NCI-H510A treated with DMSO at 0.1 percent for 48 hours (cell line): Measurements from ENCODE around the gene IQCK.
"Not testable (repeated sequence)": the region's sequence is repeated elsewhere in the genome, so short reads cannot be mapped to it uniquely, and the experiment has no call there.

Experiments used
- DNase-seq: peaks from one replicate; lab custom pipeline; 2025; lab: John Stamatoyannopoulos, UW

Gene IQCK, protein sequence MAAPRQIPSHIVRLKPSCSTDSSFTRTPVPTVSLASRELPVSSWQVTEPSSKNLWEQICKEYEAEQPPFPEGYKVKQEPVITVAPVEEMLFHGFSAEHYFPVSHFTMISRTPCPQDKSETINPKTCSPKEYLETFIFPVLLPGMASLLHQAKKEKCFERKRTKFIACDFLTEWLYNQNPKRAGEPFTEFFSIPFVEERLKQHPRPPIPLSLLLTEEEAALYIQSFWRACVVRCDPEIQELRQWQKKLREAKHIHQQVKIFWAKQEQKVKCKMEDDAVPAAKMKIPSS

DNA sequence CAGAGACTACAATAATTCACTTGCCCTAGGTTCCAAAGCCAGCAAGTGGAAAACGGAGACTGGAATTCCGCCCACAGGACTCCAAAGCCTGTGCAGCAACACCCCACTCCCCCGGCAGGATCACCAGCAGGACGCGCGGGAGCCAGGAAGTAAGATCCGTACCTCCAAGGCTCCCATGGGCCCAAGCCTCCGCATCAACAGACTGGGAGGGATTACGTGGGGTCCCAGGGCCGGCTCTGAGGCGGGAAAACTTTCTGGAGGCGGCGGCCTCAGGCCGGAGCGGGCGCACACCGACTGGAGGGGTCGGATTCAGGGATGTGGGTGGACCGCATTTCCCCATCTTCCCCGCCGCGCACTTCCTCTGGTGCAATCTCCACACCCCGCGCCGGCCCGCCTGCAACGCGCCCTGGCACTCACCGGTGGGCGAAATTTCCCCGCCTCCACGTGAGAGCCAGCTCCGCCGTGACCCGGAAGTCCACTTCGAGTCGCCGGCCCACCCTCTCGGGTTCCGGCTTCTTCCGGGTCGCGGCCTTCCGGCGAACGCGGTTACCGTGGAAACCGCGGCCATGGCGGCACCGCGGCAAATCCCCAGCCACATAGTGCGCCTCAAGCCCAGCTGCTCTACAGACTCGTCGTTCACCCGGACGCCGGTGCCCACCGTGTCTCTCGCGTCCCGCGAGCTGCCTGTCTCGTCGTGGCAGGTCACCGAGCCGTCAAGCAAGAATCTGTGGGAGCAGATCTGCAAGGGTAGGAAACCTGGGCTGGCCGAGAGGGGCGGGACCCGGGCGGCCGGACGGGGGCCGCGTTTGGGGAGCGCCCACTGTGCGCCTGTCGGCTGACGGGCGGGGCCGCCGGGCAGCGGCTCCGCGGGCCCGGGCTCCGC, at the start of gene IQCK, which contains the start of gene KNOP1:
TSS of gene IQCK (plus strand) at position 531 of the 883 bp plus-strand sequence. CDS start at position 567, 36 bp downstream.
TSS of gene KNOP1 (minus strand) at position 487 of the 883 bp plus-strand sequence. CDS start 3,192 bp downstream, outside the sequence.
- peak; percentile 87 for DNase-seq

DNA sequence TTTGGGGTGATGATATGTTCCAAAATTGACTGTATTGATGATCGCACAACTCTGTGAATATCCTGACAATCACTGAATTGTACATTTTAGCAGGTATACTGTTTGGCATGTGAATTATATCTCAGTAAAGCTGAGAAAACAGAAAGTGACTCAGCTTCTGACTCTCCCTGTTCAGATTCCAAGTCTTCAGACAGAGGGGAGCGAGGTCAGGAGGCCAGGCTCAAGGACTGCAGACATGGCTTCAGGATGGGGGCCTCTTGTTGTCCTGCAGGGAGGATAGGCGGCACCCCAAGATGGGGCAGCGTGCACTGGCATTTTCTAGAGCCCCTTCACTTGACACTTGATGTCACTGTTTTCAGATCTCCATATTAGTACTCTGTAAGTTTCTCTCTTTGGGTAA, 45.7 kb upstream of the IQCK start:
- no peak for DNase-seq

DNA sequence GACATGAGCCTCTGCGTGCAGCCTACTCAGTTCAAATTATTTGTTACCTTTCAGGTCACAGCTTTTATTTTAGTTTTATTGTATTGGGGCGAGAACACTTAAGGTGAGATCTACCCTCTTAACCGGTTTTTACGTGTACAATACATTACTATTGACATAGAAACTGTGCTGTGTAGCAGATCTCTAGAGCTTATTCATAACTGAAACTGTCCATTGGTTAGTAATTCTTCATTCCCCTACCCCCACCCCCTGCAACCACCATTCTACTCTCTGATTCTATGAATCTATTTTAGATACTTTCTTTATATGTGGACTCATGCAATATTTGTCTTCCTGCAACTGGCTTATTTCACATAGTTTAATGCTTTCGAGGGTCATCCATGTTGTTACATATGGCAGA, 43.6 kb upstream of the IQCK start:
- no peak for DNase-seq

DNA sequence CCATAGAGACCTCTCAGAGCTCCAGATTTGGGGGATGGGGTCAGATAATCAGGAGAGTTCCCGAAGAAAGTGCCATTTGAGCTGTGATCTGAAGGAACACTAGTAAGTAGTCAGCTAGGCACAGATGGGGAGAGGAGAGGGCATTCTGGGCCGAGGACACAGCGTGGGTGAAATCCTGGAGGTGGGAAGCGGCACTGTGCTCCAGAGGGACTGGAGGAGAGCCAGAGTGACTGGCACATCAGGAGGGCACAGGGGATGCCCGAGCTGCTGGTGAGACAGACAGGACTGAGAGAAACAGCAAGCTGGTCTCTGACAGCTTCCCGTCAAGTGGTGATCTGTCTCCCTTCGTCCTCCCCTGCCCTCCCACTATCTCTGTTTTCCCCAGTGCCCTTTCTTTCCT, 40.7 kb upstream of the IQCK start:
- no peak for DNase-seq

DNA sequence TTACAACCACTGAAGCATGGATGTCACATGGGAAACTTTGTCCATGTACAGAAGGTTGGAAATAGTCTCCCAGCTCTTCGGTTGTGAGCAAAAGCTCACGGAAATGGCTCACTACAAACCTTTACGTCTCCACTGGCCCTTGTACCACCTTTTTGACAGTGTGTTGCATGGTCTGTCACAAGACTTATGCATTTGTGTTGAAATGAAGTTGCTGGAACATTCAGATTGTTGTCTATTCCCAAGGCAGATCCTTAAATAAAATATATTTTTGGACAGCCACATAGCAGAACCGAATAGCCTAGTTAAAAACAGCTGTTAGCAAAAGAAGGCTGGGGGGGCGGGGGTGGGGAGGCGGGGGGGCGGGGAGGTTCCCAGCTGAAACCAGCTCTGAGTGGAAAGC, 39.3 kb upstream of the IQCK start:
- DNase-seq = no peak

DNA sequence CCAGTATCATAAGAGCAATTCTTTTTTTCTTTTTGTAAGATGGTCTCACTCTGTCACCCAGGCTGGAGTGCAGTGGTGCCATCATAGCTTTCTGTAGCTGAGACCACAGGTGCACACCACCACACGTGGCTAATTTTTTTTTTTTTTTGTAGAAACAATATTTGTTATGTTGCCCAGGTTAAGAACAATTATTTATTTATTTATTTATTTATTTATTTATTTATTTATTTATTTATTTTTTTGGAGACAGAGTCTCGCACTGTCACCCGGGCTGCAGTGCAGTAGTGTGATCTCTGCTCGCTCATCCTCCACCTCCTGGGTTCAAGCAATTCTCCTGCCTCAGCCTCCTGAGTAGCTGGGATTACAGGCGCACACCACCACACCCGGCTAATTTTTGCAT, 38.8 kb upstream of the IQCK start:
- not testable (repeated sequence) for DNase-seq

DNA sequence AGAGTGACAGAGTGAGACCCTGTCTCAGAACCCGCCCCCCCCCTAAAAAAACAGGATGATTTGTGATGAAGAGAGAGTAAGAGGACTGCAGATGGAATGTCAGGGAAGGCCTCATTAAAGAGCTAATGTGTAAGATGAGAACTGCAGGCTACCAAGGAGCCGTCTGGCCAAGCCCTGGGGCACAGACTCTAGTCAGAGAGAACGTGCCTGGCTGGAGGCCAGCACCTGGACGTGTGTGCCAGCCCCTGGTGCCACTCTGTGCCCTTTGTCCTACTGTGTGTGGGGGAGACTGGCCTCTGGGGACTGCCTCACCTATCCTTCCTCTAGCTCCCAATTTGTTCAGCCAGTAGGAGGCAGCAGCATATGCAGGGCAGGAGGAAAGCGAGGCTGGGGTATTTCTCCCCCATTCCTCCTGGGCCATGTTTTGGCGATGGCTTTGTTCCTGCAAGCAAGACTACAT, 37.2 kb upstream of the IQCK start:
- DNase-seq = no peak

DNA sequence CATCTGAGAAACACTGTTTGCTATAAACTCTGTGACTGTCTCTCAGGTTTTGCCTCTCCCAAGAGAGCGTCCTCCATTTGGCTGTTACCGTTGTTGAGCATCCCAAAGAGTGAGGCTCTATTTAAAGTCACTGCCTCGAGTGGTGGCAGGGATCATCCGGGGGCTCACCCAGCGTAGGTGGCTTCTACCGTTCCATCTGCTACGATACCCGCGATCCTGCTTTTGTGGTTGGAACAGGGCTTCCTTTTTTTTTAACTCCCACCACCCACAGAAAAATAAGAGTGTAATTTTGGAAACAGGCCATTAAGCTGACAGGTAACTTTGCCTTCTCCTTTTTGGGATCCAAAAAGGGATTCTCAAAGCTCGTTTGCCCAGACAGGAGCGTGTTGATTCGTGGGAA, 36.4 kb upstream of the IQCK start:
- DNase-seq = no peak

DNA sequence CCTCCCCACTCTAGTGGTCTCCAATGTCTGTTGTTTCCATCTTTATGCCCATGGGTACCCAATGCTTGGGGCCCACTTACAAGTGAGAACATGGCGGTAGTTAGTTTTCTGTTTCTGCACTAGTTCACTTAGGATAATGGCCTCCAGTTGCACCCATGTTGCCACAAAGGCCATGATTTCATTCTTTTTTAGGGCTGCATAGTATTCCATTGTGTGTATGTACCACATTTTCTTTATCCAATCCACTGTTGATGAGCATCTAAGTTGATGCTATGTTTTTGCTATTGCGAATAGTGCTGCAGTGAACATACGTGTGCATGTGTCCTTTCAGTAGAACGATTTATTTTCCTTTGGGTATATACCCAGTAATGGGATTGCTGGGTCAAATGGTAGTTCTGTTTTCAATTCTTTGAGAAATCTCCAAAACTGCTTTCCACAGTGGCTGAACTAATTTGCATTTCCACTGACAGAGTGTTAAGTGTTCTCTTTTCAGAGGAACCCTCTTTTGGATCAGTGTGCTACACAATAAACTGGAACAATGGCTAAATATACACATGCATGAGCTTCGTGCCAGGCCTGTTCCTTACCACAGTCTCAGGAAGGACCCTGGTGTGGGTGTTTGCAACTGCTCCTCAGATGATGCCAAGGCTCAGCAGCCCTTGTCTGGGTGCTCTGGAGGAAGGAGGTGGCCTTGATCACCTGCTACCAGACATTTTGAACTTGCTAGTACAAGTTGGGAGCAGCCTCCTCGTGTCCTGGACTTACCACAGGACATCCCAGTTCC, 34.4 kb upstream of the IQCK start:
- no peak for DNase-seq

DNA sequence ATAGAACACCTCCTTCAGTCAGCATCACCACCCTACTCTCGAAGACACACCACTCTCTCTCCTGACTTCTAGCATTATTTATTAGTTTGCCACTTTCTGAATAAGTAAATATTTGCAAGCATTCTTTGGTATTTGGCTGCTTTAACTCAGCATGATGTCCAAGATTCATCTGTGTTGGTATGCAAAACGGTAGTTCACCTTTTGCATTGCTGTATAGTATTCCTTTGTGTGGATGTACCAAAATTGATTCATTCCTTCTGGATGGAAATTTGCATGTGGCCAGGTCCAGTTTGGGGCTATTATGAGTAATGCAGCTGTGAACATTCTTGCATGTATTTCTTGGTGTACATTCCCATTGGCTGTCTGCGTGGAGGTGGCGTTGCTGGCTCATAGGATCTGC, 32.9 kb upstream of the IQCK start:
- DNase-seq = no peak

DNA sequence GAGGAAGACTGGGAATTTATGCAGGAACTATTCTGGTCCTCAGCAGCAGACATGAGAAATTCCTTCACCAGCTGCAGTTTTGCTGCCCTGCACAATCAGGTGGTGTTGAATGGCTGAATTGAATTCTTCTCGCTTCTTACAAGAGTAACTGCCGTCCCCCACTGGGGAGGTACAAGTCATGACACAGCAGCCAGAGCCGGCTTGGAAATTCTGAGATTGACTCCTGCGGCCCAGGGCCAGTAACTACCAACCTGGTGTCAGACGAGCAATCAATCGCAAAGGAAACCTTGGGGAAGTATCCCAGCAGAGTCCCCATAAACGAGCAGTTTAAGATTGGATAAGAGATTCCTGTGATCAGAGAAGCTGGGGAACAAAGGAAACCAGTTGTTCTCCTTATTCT, 30.8 kb upstream of the IQCK start:
- DNase-seq = no peak

DNA sequence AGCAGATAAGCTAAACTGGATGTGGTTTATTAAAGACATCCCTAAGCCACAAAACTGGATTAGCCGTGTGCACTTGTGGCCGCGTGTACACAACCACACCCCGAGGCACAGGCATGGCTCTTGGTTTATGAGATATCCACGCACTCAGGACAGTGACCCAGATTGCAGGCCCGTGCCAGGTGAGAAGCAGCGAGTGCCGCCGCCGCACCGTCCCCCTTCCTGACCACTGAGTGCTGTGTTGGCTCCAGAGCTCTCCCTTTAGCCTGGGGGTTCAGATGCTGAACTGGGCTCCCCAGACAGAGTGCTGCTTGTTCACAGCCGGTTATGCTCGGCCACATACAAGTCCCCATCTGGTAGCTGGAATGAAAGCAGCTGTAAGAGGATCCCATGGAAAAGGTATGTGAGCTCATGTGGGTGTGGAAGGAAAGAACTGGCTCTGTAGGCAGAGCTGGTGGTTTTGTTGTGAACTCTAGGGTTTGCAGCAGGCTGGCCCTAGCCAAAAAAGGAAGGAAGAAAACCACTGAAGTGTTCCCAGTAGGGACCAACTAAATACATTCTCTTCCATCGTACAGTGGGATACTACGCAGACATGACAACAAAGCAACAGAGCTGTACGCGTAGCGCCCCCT, 29.6 kb upstream of the IQCK start:
- no peak for DNase-seq

DNA sequence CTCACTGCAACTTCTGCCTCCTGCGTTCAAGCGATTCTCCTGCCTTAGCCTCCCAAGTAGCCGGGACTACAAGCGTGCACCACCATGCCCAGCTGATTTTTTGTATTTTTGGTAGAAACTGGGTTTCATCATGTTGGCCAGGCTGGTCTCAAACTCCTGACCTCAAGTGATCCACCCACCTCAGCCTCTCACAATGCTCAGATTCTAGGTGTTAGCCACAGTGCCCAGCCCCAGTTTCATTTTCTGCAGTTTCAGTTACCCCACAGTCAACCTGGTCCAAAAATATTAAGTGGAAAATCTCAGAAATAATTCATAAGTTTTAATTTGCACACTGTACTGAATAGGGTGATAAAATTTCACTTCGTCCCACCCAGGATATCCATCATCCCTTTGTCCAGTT, 28.7 kb upstream of the IQCK start:
- no peak for DNase-seq

DNA sequence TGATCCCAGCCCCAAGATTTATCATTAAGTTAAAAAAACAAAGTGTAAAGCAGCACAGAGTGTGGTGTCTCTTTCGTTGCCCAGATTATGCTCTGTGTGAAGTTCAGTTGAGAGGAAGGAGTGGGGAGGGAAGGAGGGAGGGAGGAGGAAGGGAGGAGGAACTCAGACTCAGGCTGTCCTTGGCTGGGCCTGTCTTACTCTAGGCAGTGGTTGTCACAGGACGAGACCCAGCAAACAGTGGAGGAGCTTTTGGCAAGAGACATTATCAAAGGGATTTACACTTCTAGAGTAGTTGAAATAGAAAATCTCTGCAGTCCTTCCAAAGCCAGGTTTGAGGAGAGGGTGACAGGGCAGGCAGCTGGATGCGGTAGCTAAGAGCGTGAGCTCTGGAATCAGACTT, 27.9 kb upstream of the IQCK start:
- no peak for DNase-seq

DNA sequence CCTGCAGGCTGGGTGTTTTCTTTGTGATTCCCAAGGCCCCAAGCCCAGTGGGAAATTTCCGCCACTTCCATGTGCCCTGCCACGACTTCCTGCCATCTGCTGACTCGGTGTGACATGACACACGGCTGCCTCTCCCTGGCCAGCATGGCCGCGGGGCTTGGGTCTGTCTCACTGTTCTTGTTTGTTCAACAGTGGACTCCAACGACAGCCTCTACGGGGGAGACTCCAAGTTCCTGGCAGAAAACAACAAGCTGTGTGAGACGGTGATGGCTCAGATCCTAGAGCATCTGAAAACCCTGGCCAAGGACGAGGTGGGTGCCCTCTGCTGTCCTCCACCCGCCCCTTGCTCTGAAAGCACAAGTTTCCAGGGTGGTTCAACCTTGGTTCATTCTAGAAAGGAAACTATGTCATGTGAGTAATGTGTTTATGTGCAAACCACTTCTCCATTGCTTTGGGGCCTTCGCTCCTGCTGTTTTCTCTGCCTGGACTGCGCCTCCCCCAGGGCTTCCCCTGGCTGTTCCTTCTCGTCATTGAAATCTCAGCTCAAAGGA, 26.8 kb upstream of the IQCK start:
- no peak for DNase-seq

DNA sequence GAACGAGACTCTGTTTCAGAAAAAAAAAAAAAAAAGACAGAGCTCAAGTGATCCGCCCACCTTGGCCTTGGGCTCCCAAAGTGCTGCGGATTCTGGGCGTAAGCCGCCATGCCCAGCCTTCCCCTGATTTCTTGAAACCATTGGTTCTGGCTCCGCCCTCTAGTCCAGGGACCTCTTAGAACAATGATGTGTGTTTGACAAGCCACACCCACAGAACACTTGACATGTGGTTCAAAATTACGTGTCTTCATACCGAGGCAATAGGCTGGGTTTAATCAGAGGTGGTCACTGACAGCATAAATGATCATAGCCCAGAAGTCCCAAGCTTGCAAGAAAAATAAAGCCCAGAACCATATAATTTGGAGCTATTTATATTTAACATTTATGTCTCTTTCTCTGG, 23.1 kb upstream of the IQCK start:
- DNase-seq = no peak

DNA sequence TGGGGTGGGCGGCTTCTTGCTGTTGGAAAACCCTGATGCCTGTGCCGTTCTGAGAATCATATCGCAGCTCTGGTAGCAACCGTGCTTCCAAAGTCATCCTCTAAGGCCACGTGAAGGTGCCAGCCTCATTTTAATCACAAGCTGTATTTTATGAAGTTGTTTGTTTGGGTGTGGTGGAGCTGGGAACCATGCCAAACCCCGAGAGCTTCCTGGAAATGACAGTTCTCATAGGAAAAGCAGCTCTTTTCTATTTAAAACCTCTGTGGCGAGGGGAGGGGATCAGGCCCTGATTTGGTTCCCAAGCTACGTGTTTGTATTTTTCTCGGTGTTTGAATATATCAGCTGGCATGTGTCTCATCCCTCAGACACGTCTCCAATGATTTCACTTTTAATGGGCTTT, 21.7 kb upstream of the IQCK start:
- DNase-seq = peak; percentile 90

DNA sequence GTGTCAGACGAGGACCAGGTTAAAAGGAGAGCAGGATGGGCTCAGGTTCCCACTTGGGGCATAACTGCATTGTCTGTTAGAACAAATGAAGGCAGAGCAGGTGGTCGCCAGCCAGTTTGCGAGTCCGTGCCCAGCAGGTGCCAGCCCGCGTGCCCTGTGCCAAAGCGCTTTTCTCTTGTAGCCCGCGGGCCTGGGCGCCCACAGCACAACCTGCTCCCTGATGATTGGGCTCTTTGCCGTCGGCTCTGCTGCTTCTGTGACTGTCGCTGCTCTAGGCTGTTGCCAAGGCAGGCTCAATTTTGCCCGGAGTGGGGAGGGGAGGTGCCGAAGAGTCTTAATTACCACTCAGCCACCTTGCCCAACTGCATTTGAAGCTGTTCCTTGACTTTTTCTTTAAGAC, 21.1 kb upstream of the IQCK start:
- DNase-seq = peak; percentile 73

DNA sequence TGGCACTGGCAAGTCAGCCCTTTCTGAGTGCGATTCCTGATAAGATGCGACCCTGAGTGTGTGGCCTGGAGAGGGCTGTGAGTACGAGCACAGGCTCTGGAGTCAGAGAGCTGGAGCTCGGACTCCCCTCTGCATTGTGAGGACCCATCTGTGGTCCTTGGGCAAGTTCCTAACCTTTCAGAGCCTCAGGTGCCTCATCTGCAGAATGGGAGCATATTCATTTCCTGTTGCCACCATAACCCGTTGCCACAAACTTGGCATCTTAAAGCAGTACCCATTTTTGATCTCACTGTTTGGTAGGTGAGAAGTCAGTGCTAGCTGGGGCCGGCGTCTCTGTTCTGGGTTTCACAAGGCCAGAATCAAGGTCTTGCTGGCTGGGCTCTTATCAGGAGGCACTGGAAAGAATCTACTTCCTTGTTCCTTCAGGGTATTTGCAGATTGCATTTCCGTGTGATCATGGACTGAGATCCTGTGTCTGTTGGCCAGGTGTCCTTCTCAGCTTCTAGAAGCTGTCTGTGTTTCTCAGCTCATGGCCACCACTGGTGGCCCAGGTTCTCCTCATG, 20.2 kb upstream of the IQCK start:
- DNase-seq = no peak

DNA sequence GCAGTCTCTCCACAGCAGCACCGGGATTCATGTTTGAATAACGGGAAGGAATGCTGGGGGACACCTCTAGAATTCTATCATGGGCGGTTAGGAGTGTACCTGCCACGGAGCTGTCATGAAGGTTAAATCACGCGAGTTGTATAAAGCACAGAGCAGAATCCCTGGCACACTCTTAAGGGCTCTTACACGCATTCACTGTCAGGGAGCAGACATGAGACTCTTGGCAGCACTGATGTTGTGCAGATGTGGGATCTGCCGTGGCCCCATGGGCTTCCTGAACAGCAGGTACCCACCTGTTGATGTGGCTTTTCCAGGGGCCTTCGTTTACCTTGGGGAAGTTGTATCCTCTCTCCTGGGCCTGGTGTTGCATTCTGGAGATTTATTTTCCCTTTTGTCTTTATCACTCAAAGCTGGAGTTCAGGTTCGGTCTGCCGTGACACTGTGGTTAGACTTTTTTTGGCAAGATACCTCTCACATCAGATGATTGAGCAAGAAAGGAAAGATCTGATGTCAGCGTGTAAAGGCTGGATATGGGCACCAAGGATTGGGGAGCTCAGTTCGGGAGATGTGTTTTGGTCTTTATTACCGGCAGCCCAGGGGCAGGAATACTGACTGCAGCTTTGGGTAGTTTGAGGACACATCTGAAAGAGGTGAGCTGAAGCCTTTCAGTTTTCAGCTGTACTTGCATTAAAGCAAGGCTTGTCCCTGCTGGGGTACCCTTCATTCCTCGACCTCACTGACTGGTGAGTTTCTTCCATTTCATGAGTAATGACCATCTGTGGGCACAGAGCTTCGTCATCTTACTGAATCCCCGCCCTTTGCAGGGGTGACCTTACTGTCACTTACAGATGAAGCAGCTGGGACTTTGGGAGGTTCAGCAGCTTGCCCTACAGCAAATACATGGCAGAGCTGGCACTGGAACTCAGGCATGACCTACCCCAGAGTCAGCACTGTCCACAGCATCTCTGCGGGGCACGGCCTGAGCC, 19.3 kb upstream of the IQCK start:
- DNase-seq = no peak
